SK-N-SH treated with all-trans-retinoic acid at 6 μM for 48 hours (cell line): ENCODE measurements around the gene TOM1.

Experiments
- ATAC-seq: fragments of 200-7000 bp; cut with Tn5 transposase; 3 replicates; pipeline ENCODE4 v1.9.1; 2020; ENCODE audit warnings: mild to moderate bottlenecking, moderate library complexity
- BACH2 ChIP-seq: fragments of 250-450 bp; sonication (Bioruptor Pico); IDR thresholded peaks from 2 replicates; pipeline ENCODE4 v1.9.0; 2021; ENCODE audit warnings: mild to moderate bottlenecking, borderline replicate concordance
- CREB5 ChIP-seq: fragments of 250-450 bp; sonication (Bioruptor Pico); IDR thresholded peaks from 2 replicates; pipeline ENCODE4 v1.5.1; 2020; ENCODE audit warnings: low read depth, mild to moderate bottlenecking, moderate library complexity
- CSRNP3 ChIP-seq: fragments of 250-450 bp; sonication (Bioruptor Pico); IDR thresholded peaks from 2 replicates; pipeline ENCODE4 v1.5.1; 2021; ENCODE audit warnings: mild to moderate bottlenecking, moderate library complexity
- ESRRG ChIP-seq: fragments of 250-450 bp; sonication (Bioruptor Pico); IDR thresholded peaks from 2 replicates; pipeline ENCODE4 v1.6.1; 2021; ENCODE audit warnings: mild to moderate bottlenecking
- GLIS3 ChIP-seq: fragments of 250-450 bp; sonication (Bioruptor Pico); IDR thresholded peaks from 2 replicates; pipeline ENCODE4 v1.5.0; 2020; ENCODE audit warnings: mild to moderate bottlenecking, moderate library complexity
- ISL1 ChIP-seq: fragments of 250-450 bp; sonication (Bioruptor Pico); IDR thresholded peaks from 2 replicates; pipeline ENCODE4 v2.1.2; 2022; ENCODE audit warnings: mild to moderate bottlenecking, moderate library complexity
- OSR1 ChIP-seq: fragments of 250-450 bp; sonication (Bioruptor Pico); IDR thresholded peaks from 2 replicates; pipeline ENCODE4 v1.8.0; 2022; ENCODE audit warnings: moderate library complexity, mild to moderate bottlenecking, inconsistent platforms
- PATZ1 ChIP-seq: fragments of 250-450 bp; sonication (Bioruptor Pico); IDR thresholded peaks from 2 replicates; pipeline ENCODE4 v1.8.0; 2020; ENCODE audit warnings: mild to moderate bottlenecking, moderate library complexity, borderline replicate concordance
- POU6F1 ChIP-seq: fragments of 250-450 bp; sonication (Bioruptor Pico); IDR thresholded peaks from 2 replicates; pipeline ENCODE4 v1.8.0; 2021; ENCODE audit warnings: low read depth, mild to moderate bottlenecking, moderate library complexity, borderline replicate concordance
- PPARA ChIP-seq: fragments of 250-450 bp; sonication (Bioruptor Pico); IDR thresholded peaks from 2 replicates; pipeline ENCODE4 v1.5.0; 2020; ENCODE audit warnings: mild to moderate bottlenecking, borderline replicate concordance
- RARB ChIP-seq: fragments of 250-450 bp; sonication (Bioruptor Pico); IDR thresholded peaks from 2 replicates; pipeline ENCODE4 v1.8.0; 2021; ENCODE audit warnings: mild to moderate bottlenecking, moderate library complexity
- SNAI2 ChIP-seq: fragments of 250-450 bp; sonication (Bioruptor Pico); IDR thresholded peaks from 2 replicates; pipeline ENCODE4 v1.5.0; 2020; ENCODE audit warnings: mild to moderate bottlenecking, moderate library complexity
- TOX ChIP-seq: fragments of 250-450 bp; sonication (Bioruptor Pico); IDR thresholded peaks from 2 replicates; pipeline ENCODE4 v1.8.0; 2021; ENCODE audit warnings: mild to moderate bottlenecking, moderate library complexity, borderline replicate concordance
- TSHZ2 ChIP-seq: fragments of 250-450 bp; sonication (Bioruptor Pico); IDR thresholded peaks from 2 replicates; pipeline ENCODE4 v1.5.0; 2020; ENCODE audit warnings: mild to moderate bottlenecking, moderate library complexity
- ZFP30 ChIP-seq: fragments of 450-650 bp; formaldehyde crosslinking; IDR thresholded peaks from 2 replicates; pipeline ENCODE4 v1.5.0; 2022; ENCODE audit warnings: mild to moderate bottlenecking, moderate library complexity
- ZNF565 ChIP-seq: fragments of 450-650 bp; formaldehyde crosslinking; conservative IDR thresholded peaks from 2 replicates; pipeline ENCODE4 v1.5.0; 2020; ENCODE audit warnings: low read depth, mild to moderate bottlenecking, moderate library complexity
- ZNF70 ChIP-seq: fragments of 450-650 bp; formaldehyde crosslinking; IDR thresholded peaks from 2 replicates; pipeline ENCODE4 v1.5.0; 2020; ENCODE audit warnings: mild to moderate bottlenecking, moderate library complexity

TOM1 gene

GRCh38 chr22:35375031-35375430 is 75.3 kb downstream of the TOM1 start (continued):
- TF ChIP-seq TSHZ2 (CRISPR knock-in tag) (no peak), ESRRG (no peak), ZNF565 (CRISPR knock-in tag) (no peak)

- no peak for ATAC-seq
- no peak for TF ChIP-seq TOX (CRISPR knock-in tag)
Measured at GRCh38 chr22:35375526-35375925, 75.8 kb downstream of the TOM1 start.

GRCh38 chr22:35376728-35377472 is 77.2 kb downstream of the TOM1 start:
- peak; percentile 6; the same call in 2 of the 3 replicates for ATAC-seq
- TF ChIP-seq PATZ1 (CRISPR knock-in tag) (0 out of 2 replicates have a peak, but pooled peaks have one; percentile 25), GLIS3 (CRISPR knock-in tag) (no peak), BACH2 (peak; percentile 33; the same call in 1 of the 2 replicates), OSR1 (CRISPR knock-in tag) (no peak), TSHZ2 (CRISPR knock-in tag) (no peak)

GRCh38 chr22:35377735-35378134 is 78.0 kb downstream of the TOM1 start:
- ATAC-seq, result no peak
- TF ChIP-seq SNAI2 (no peak), TOX (CRISPR knock-in tag) (no peak), GLIS3 (CRISPR knock-in tag) (no peak), POU6F1 (no peak), ZFP30 (no peak), BACH2 (no peak), ZNF565 (CRISPR knock-in tag) (no peak), RARB (no peak)

GRCh38 chr22:35378621-35379020 is 78.9 kb downstream of the TOM1 start:
- TF ChIP-seq POU6F1 (no peak), CSRNP3 (no peak), GLIS3 (CRISPR knock-in tag) (no peak), ZFP30 (no peak), SNAI2 (no peak), ZNF70 (CRISPR knock-in tag) (no peak), ISL1 (CRISPR knock-in tag) (no peak), OSR1 (CRISPR knock-in tag) (no peak), TOX (CRISPR knock-in tag) (no peak), ZNF565 (CRISPR knock-in tag) (no peak), CREB5 (CRISPR knock-in tag) (no peak), PPARA (CRISPR knock-in tag) (no peak)
- ATAC-seq, result no peak
